ENCODE results near the gene PIGU. TPM values are rescaled to one million over a fixed set of nuclear protein-coding genes. Genes with fewer than 3 reads are reported as not detected.
A peak's percentile ranks its signal among the peaks of the same experiment; 100 is the strongest.

Gene PIGU
- total and polyA plus RNA-seq, 2 of the 13 experiments (the other 11 are each of a cell fraction or from before 2014, with no cell fraction given): 45.5 to 231 TPM

DNA sequence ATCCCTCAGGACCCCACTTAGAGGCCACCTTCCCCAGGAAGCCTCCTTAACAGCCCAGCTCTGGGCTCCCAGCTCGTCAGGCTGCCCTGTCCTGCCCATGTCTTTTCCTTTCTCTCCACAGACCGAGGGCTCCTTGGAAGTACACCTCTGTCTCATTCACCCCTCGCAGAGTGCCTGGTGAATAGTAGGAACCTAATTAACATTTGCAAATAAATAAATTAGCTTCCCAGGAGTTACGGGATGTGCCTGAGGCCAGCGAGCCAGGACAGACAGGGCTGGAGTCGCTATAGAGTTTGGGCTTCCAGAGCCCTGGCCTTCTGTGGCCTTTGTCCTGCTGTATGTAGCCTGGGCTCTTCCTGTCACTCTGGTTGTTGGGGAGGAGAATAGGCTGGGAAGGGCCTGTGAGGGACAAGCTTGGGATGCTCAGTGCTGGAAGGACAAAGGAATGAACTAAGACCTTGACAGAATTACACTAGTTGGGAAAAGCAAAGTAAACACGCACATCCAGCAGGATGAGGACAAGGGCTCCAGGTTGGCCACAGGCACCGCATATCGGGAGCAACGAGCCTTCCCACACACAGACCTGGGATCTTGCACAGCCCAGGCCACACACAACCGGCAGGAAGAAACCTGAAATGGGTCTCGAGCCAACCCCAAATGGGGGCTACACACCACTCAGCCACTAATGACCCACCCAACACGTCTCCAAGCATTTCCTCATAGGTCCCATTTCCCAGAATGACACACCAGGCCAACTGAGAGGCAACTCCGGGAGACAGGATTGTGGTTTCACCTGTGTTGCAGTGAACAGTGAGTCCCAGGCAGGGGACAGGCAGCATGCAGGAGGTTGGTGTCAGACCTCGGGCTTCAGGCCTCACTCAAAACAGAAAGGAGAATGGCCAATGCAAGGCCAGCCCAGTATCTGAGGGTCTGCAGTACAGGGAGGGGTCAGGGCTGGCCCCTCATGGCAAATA, 108.7 kb downstream of the PIGU start (continued):
- TF ChIP-seq ZNF615 (CRISPR knock-in tag; IDR thresholded peaks at IDR 0.05; ENCODE audit: borderline replicate concordance) (no peak), ZBTB7A (CRISPR knock-in tag; IDR thresholded peaks at IDR 0.05) (no peak), ZNF737 (CRISPR knock-in tag; IDR thresholded peaks at IDR 0.05; ENCODE audit: borderline replicate concordance) (no peak), ZFP1 (CRISPR knock-in tag; IDR thresholded peaks at IDR 0.05) (no peak), ZNF614 (CRISPR knock-in tag; IDR thresholded peaks at IDR 0.05; ENCODE audit: borderline replicate concordance) (no peak), ZNF607 (CRISPR knock-in tag; IDR thresholded peaks at IDR 0.05; ENCODE audit: borderline replicate concordance) (no peak), NR2C2 (CRISPR knock-in tag; IDR thresholded peaks at IDR 0.05; ENCODE audit: borderline replicate concordance) (no peak), ZNF383 (CRISPR knock-in tag; IDR thresholded peaks at IDR 0.05; ENCODE audit: borderline replicate concordance) (no peak), FOXC1 (CRISPR knock-in tag; IDR thresholded peaks at IDR 0.05; ENCODE audit: borderline replicate concordance) (no peak), YEATS2 (CRISPR knock-in tag; IDR thresholded peaks at IDR 0.05; ENCODE audit: borderline replicate concordance) (no peak), MXI1 (IDR thresholded peaks at IDR 0.05; ENCODE audit: borderline replicate concordance, low read depth, low read length) (0 out of 3 replicates have a peak, but pooled peaks have one; percentile 9), PTBP1 (IDR thresholded peaks at IDR 0.05; ENCODE audit: low read depth, low read length, poor library complexity, severe bottlenecking) (no peak), MXD1 (CRISPR knock-in tag; IDR thresholded peaks at IDR 0.05) (0 out of 2 replicates have a peak, but pooled peaks have one; percentile 15), SAP130 (CRISPR knock-in tag; IDR thresholded peaks at IDR 0.05; ENCODE audit: low read depth) (no peak), KLF9 (CRISPR knock-in tag; IDR thresholded peaks at IDR 0.05; ENCODE audit: low read depth) (no peak), SRY (CRISPR knock-in tag; IDR thresholded peaks at IDR 0.05) (peak; percentile 45; the same call in 1 of the 2 replicates), SAFB2 (CRISPR knock-in tag; IDR thresholded peaks at IDR 0.05; ENCODE audit: borderline replicate concordance, low read depth) (no peak), EED (CRISPR knock-in tag; IDR thresholded peaks at IDR 0.05) (0 out of 2 replicates have a peak, but pooled peaks have one; percentile 26), ZNF326 (CRISPR knock-in tag; IDR thresholded peaks at IDR 0.05; ENCODE audit: borderline replicate concordance) (no peak), JUNB (CRISPR knock-in tag; IDR thresholded peaks at IDR 0.05; ENCODE audit: borderline replicate concordance) (no peak), SIX4 (CRISPR knock-in tag; IDR thresholded peaks at IDR 0.05) (no peak)
- TF ChIP-seq, protein P1, sequence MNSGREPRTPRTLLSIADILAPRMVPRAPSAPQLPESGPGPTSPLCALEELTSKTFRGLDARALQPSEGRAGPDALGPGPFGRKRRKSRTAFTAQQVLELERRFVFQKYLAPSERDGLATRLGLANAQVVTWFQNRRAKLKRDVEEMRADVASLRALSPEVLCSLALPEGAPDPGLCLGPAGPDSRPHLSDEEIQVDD (CRISPR knock-in tag; IDR thresholded peaks at IDR 0.05; ENCODE audit: borderline replicate concordance): peak; percentile 33; the same call in 1 of the 2 replicates
- TF ChIP-seq, protein P2, sequence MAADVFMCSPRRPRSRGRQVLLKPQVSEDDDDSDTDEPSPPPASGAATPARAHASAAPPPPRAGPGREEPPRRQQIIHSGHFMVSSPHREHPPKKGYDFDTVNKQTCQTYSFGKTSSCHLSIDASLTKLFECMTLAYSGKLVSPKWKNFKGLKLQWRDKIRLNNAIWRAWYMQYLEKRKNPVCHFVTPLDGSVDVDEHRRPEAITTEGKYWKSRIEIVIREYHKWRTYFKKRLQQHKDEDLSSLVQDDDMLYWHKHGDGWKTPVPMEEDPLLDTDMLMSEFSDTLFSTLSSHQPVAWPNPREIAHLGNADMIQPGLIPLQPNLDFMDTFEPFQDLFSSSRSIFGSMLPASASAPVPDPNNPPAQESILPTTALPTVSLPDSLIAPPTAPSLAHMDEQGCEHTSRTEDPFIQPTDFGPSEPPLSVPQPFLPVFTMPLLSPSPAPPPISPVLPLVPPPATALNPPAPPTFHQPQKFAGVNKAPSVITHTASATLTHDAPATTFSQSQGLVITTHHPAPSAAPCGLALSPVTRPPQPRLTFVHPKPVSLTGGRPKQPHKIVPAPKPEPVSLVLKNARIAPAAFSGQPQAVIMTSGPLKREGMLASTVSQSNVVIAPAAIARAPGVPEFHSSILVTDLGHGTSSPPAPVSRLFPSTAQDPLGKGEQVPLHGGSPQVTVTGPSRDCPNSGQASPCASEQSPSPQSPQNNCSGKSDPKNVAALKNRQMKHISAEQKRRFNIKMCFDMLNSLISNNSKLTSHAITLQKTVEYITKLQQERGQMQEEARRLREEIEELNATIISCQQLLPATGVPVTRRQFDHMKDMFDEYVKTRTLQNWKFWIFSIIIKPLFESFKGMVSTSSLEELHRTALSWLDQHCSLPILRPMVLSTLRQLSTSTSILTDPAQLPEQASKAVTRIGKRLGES (CRISPR knock-in tag; IDR thresholded peaks at IDR 0.05; ENCODE audit: borderline replicate concordance): no peak
- TF ChIP-seq, protein P3, sequence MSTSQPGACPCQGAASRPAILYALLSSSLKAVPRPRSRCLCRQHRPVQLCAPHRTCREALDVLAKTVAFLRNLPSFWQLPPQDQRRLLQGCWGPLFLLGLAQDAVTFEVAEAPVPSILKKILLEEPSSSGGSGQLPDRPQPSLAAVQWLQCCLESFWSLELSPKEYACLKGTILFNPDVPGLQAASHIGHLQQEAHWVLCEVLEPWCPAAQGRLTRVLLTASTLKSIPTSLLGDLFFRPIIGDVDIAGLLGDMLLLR (CRISPR knock-in tag; IDR thresholded peaks at IDR 0.05): no peak
